ENCODE results near the gene ALK.
"Not testable (repeated sequence)": the region's sequence is repeated elsewhere in the genome, so short reads cannot be mapped to it uniquely, and the experiment has no call there.

ALK gene

GRCh38 chr2:29841386-29842004 lies 79.9 kb downstream of the ALK start:
- no peak for DNase-seq (ENCODE audit: low read depth)

- DNase-seq (ENCODE audit: low read depth), result no peak
Observed at GRCh38 chr2:29839306-29839705, 82.1 kb downstream of the ALK start.

GRCh38 chr2:29837925-29838324 lies 83.5 kb downstream of the ALK start:
- no peak for DNase-seq (ENCODE audit: low read depth)

- no peak for DNase-seq (ENCODE audit: low read depth)
Observed at GRCh38 chr2:29834624-29835023, 86.8 kb downstream of the ALK start.

- no peak for DNase-seq (ENCODE audit: low read depth)
Observed at GRCh38 chr2:29834036-29834540, 87.3 kb downstream of the ALK start.

GRCh38 chr2:29831560-29831959 lies 89.8 kb downstream of the ALK start:
- DNase-seq (ENCODE audit: low read depth), result no peak

- no peak for DNase-seq (ENCODE audit: low read depth)
Observed at GRCh38 chr2:29829841-29830240, 91.5 kb downstream of the ALK start.

GRCh38 chr2:29824145-29824544 lies 97.2 kb downstream of the ALK start:
- not testable (repeated sequence) for DNase-seq (ENCODE audit: low read depth)

- no peak for DNase-seq (ENCODE audit: low read depth)
Observed at GRCh38 chr2:29821591-29821990, 99.8 kb downstream of the ALK start.

GRCh38 chr2:29819570-29819969 lies 101.8 kb downstream of the ALK start:
- DNase-seq (ENCODE audit: low read depth), result no peak

GRCh38 chr2:29817801-29818680 lies 103.3 kb downstream of the ALK start:
- DNase-seq (ENCODE audit: low read depth), result no peak

GRCh38 chr2:29817299-29817698 lies 104.1 kb downstream of the ALK start:
- DNase-seq (ENCODE audit: low read depth), result no peak

- DNase-seq (ENCODE audit: low read depth), result no peak
Observed at GRCh38 chr2:29816651-29817050, 104.7 kb downstream of the ALK start.

- no peak for DNase-seq (ENCODE audit: low read depth)
Observed at GRCh38 chr2:29811378-29811777, 110.0 kb downstream of the ALK start.

GRCh38 chr2:29810956-29811355 lies 110.4 kb downstream of the ALK start:
- DNase-seq (ENCODE audit: low read depth), result no peak

GRCh38 chr2:29808321-29808720 lies 113.1 kb downstream of the ALK start:
- DNase-seq (ENCODE audit: low read depth), result no peak

- DNase-seq (ENCODE audit: low read depth), result no peak
Observed at GRCh38 chr2:29807082-29807481, 114.3 kb downstream of the ALK start.

- no peak for DNase-seq (ENCODE audit: low read depth)
Observed at GRCh38 chr2:29806461-29806860, 114.9 kb downstream of the ALK start.

GRCh38 chr2:29804671-29805070 lies 116.7 kb downstream of the ALK start:
- no peak for DNase-seq (ENCODE audit: low read depth)

GRCh38 chr2:29803537-29803936 lies 117.8 kb downstream of the ALK start:
- no peak for DNase-seq (ENCODE audit: low read depth)

- no peak for DNase-seq (ENCODE audit: low read depth)
Observed at GRCh38 chr2:29802986-29803385, 118.4 kb downstream of the ALK start.

- no peak for DNase-seq (ENCODE audit: low read depth)
Observed at GRCh38 chr2:29799628-29800027, 121.8 kb downstream of the ALK start.

- no peak for DNase-seq (ENCODE audit: low read depth)
Observed at GRCh38 chr2:29797916-29798315, 123.5 kb downstream of the ALK start.
